Activated T-cell treated with anti-CD3 and anti-CD28 coated beads, Interleukin-2, amount 50 U/mL, for 4 hours (primary cell): ENCODE measurements around the gene CAGE1. TPM values are rescaled to one million over a fixed set of nuclear protein-coding genes. Genes with fewer than 3 reads are reported as not detected.
"Not testable (repeated sequence)": the region's sequence is repeated elsewhere in the genome, so short reads cannot be mapped to it uniquely, and the experiment has no call there.

ENCODE experiments used
- ATAC-seq, 2 donors: fragments of 200-7000 bp; cut with Tn5 transposase; one replicate each; pipeline ENCODE4 v1.10.0; 2021
- DNase-seq: peaks from one replicate; pipeline ENCODE4 v3.0.0-alpha.2; 2020
- H3K27me3 Mint-ChIP-seq: one replicate; pipeline ENCODE4 v1.8.0; 2021; ENCODE audit warnings: low read depth, mixed read lengths
- H3K36me3 Mint-ChIP-seq: one replicate; pipeline ENCODE4 v1.8.0; 2022; ENCODE audit warnings: mixed read lengths; ENCODE audit not compliant: insufficient read depth
- H3K4me1 Mint-ChIP-seq: one replicate; pipeline ENCODE4 v1.8.0; 2021; ENCODE audit warnings: low read depth, mixed read lengths
- H3K4me3 Mint-ChIP-seq: one replicate; pipeline ENCODE4 v1.8.0; 2021; ENCODE audit warnings: mild to moderate bottlenecking, moderate library complexity, mixed read lengths
- H3K9me3 Mint-ChIP-seq: one replicate; pipeline ENCODE4 v1.8.0; 2021; ENCODE audit warnings: mixed read lengths
- total RNA-seq, 3 donors: library from RNA; stranded (reverse); gene quantifications; one replicate each; pipeline ENCODE4 v1.2.1, GENCODE V29; 2021

CAGE1 gene
- total RNA-seq, 3 donors from 2014 or later = 0.10 to 0.16 (median 0.13) TPM

DNA sequence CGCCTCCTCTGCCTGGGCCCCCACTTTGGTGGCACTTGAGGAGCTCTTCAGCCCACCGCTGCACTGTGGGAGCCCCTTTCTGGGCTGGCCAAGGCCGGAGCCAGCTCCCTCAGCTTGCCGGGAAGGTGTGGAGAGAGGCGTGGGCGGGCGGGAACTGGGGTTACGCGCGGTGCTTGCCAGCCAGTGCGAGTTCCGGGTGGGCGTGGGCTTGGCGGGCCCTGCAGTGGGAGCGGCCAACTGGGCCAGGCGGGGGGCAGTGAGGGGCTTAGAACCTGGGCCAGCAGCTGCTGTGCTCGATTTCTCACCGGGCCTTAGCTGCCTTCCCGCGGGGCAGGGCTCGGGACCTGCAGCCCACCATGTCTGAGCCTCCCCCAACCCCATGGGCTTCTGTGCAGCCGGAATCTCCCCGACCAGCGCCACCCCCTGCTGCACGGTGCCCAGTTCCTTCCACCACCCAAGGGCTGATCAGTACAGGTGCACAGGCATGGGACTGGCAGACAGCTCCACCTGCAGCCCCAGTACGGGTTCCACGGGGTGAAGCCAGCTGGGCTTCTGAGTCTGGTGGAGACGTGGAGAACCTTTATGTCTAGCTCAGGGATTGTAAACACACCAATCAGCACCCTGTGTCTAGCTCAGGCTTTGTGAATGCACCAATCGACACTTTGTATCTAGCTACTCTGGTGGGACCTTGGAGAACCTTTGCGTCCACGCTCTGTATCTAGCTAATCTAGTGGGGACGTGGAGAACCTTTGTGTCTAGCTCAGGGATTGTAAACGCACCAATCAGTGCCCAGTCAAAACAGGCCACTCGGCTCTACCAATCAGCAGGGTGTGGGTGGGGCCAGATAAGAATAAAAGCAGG is 74.2 kb downstream of the CAGE1 start:
- not testable (repeated sequence) for ATAC-seq, H3K36me3 Mint-ChIP-seq, DNase-seq, H3K4me3 Mint-ChIP-seq, H3K27me3 Mint-ChIP-seq, H3K9me3 Mint-ChIP-seq
- H3K4me1 Mint-ChIP-seq = peaks cover 23% of the 10 kb centered on the region

DNA sequence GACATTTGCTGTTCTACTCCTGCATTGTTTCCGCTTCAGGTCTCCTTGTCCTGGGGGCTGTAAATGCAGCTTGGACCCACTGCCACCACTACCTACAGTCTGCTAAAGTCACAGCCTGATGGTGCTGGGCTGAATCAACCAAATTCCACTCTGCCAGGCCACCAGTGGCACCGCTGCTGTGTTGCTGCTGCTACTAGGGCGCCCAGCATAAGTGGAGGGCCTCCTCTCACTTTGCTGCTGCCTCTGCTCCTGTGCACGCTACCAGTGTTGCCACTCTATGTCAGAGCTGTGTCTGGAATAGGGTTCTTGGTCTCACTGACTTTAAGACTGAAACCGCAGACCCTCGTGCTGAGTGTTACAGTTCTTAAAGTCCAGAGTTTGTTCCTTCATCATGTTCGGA is 75.1 kb downstream of the CAGE1 start:
- H3K9me3 Mint-ChIP-seq = no peaks in the 10 kb centered on the region
- peaks cover 12% of the 10 kb centered on the region for H3K36me3 Mint-ChIP-seq
- H3K4me3 Mint-ChIP-seq = no peak overlapping the region
- no peaks in the 10 kb centered on the region for H3K27me3 Mint-ChIP-seq
- DNase-seq (no peak), ATAC-seq (no peak)
- peaks cover 30% of the 10 kb centered on the region for H3K4me1 Mint-ChIP-seq

DNA sequence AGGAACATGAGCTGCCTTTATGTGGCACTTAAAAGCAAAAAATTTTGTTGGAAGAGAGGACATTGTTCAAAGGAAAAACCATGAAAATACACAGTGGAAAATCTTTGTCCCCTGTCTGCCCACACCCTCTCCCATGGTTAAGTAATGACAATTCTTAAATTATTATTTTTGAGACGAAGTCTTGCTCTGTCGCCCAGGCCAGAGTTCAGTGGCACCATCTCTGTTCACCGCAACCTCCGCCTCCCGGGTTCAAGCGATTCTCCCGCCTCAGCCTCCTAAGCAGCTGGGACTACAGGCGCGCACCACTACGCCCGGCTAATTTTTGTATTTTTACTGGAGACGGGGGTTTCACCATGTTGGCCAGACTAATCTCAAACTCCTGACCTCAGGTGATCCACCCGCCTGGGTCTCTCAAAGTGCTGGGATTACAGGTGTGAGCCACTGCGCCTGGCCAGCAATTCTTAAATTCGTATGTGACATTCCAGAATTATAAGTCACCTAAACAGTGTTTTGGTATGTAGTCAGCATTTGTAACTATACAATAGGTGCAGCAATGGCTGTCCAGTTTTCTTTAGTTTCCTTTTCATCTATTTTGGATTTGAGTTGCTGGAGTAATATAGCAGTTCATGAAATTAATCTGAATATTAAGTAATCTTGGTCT is 75.9 kb downstream of the CAGE1 start:
- peaks cover 20% of the 10 kb centered on the region for H3K36me3 Mint-ChIP-seq
- no peaks in the 10 kb centered on the region for H3K27me3 Mint-ChIP-seq
- H3K4me3 Mint-ChIP-seq = peak overlapping the region; percentile 99
- no peaks in the 10 kb centered on the region for H3K9me3 Mint-ChIP-seq
- DNase-seq (no peak), ATAC-seq (no peak)
- H3K4me1 Mint-ChIP-seq = peaks cover 38% of the 10 kb centered on the region

DNA sequence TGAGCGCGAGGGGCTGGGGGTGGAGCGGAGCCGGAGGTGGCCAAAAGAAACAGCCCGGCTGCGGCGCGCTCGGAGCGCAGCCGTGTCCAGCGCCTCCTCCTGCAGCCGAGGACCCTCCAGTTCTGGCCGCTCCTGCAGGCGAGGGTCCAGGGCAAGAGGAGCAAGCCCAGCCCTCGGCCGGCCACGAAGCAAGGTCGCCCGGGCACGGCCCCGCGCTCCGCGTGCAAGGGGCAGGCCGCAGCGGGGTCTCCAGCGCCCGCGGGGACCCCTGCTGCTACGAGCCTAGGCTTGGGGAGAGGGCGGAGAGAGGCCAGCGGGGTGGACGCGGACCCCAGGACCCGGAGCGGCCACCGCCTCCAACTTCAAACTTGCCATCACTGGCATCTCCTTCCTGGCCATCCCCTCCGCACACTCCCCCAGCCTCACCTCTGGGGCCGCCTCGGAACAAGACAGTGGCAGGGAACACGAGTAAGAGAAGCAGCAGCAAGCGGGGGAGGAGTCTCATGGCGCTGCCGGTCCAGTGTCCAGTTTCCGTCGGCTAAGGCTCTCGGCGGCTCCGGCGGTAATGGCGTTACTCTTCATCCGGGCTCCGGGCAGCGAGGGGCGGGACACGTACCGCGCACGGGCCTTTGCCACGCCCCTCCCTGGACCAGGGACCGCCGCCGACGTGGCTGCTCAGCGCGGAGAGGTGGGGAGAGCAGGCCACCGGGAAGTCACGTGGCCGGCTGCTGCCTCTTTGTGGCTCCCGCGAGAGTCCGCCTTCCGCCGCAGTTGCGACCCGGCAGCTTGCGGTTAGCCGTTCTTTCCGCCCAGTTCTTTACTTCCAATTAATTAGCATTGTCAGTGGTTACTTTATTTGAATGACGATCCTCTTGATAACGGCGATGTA is 76.7 kb downstream of the CAGE1 start, which contains the start of gene SSR1:
SSR1 (minus strand) TSS at position 584 of the 889 bp plus-strand sequence; CDS start at position 505, 79 bp downstream.
- DNase-seq (peak; percentile 91), ATAC-seq (peak; percentile 98)
- H3K4me3 Mint-ChIP-seq = peak within 1 kb of the TSS; percentile 99
- peaks cover 25% of the 10 kb centered on the region for H3K36me3 Mint-ChIP-seq
- H3K27me3 Mint-ChIP-seq = no peaks in the 10 kb centered on the region
- no peaks in the 10 kb centered on the region for H3K9me3 Mint-ChIP-seq
- peaks cover 45% of the 10 kb centered on the region for H3K4me1 Mint-ChIP-seq

DNA sequence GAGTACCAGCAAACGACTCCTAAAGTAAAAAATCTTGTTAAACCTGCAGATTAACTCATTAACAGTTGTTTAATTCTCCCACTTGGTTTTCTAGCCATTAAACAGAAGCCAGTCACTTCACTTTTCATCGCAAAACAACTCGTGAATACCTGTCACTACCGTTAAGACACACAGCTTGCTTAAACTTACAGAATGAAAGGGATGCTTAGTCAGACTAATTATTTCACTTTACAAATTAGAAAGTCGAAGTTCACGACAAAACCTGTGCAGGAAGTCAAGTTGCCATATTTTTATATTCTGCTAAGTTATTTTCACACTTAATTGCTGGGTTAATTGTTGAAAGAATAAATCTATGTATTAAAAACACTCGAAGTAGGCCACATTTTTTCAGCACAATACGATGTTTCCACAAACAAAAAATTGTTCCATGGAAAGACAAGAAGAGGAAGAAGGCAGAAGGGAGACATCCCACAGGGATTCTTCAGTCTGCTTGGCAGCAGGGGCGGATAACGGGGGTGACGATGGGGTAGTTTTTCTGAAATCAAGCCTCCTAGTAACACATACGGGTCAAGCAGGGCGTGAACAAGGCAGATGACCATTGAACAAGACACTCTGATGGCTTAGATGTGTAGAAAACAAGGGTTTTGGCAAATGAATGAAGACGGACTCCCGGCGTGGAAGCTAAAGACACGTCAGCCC is 77.5 kb downstream of the CAGE1 start:
- DNase-seq (no peak), ATAC-seq (no peak)
- Mint-ChIP-seq H3K4me3 (peak overlapping the region; percentile 99), H3K36me3 (peaks cover 28% of the 10 kb centered on the region), H3K9me3 (no peaks in the 10 kb centered on the region), H3K27me3 (no peaks in the 10 kb centered on the region), H3K4me1 (peaks cover 49% of the 10 kb centered on the region)

DNA sequence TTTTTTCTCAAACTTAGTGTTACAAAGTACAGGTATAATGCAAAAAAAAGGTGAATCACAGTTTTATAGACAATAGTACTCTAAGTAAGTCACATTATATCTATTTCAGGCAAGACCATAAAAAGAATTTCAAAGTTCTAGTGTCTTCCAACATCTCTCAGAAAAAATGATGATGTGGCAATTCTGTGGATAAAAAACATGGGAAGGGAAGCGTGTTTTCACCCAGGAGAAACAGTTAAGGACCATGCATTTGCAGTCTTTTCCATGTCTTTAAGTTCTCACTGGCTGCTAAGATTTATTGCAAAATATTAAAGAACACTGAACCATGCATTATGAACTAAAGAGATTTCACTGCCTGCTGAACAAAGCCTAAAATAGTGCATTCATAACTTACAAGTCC is 78.4 kb downstream of the CAGE1 start:
- Mint-ChIP-seq H3K4me1 (peaks cover 51% of the 10 kb centered on the region), H3K4me3 (peak overlapping the region; percentile 99), H3K27me3 (no peaks in the 10 kb centered on the region), H3K36me3 (peaks cover 29% of the 10 kb centered on the region), H3K9me3 (no peaks in the 10 kb centered on the region)
- no peak for ATAC-seq
- DNase-seq = no peak

DNA sequence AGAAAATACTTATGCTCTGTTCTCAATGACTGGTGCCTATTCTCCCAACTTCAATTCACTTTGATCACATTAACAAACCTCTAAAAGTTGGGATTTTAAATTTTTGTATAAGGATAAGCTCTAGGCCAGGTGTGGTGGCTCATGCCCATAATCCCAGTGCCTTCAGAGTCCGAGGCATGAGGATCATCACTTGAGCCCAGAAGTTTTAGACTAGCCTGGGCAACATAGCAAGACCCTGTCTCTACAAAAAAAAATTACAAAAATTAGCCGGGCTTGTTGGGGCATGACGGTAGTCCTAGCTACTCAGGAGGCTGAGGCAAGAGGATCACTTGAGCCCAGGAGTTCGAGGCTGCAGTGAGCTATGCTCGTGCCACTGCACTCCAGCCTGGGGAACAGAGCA is 80.5 kb downstream of the CAGE1 start:
- Mint-ChIP-seq H3K9me3 (no peaks in the 10 kb centered on the region), H3K4me3 (no peak overlapping the region), H3K36me3 (peaks cover 40% of the 10 kb centered on the region), H3K4me1 (peaks cover 63% of the 10 kb centered on the region), H3K27me3 (no peaks in the 10 kb centered on the region)
- DNase-seq = no peak
- ATAC-seq = no peak

DNA sequence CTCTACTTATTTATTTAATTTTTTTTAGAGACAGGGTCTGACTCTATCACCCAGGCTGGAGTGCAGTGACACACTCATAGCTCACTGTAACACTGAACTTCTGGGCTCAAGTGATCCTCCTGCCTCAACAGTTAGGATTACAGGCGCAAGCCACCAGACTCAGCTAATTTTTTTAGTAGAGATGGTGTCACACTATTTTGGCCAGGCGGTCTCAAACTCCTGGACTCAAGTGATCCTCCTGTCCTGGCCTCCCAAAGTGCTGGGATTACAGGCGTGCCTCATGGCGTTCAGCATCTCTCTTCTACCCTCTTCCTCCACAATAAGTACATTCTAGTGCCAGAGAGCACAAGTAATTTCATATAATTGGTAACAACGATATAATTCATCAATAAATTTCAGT is 82.0 kb downstream of the CAGE1 start:
- DNase-seq (no peak), ATAC-seq (no peak)
- no peaks in the 10 kb centered on the region for H3K27me3 Mint-ChIP-seq
- H3K4me3 Mint-ChIP-seq = no peak overlapping the region
- peaks cover 54% of the 10 kb centered on the region for H3K4me1 Mint-ChIP-seq
- peaks cover 45% of the 10 kb centered on the region for H3K36me3 Mint-ChIP-seq
- H3K9me3 Mint-ChIP-seq = no peaks in the 10 kb centered on the region

DNA sequence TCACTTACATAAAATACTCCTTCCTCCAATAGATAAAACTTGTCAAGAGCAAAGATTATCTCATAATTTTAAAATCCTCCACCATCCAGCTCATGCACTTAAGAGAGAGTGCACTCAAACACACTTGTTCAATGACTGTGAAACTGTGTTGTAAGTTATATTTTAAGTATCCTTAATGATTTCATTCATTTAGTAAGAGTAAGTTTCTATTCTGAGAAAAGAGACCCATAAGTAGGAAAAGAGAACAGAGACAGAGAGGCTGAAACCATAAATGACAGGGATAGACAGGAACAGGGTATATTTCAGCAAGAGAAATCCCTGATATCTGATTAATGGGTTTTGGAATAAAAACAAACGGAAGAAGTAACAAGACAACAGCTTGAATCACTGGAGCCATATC is 84.7 kb downstream of the CAGE1 start:
- ATAC-seq (no peak), DNase-seq (no peak)
- H3K9me3 Mint-ChIP-seq = no peaks in the 10 kb centered on the region
- H3K36me3 Mint-ChIP-seq = peaks cover 52% of the 10 kb centered on the region
- peaks cover 43% of the 10 kb centered on the region for H3K4me1 Mint-ChIP-seq
- no peaks in the 10 kb centered on the region for H3K27me3 Mint-ChIP-seq
- no peak overlapping the region for H3K4me3 Mint-ChIP-seq

DNA sequence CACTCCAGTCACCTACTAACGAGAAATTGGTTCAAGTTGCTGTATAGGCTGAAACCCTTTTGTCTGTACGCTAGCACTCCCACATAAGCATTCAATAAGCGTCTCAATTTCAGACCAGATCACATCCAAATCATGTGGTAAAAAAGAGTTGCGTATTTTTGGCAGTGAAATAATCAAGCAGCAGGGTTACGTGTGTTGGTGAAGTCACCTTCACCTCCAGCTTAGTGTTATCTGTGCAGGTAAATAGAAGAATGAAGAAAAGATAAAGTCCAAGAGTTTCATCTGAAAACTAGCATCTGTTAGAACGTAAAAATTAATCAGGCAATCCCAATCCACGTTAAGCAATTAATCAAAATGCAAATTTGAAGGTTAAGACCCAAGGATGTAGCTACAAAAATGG is 87.8 kb downstream of the CAGE1 start:
- H3K4me3 Mint-ChIP-seq = no peak overlapping the region
- peaks cover 49% of the 10 kb centered on the region for H3K36me3 Mint-ChIP-seq
- H3K9me3 Mint-ChIP-seq = no peaks in the 10 kb centered on the region
- H3K4me1 Mint-ChIP-seq = peaks cover 19% of the 10 kb centered on the region
- H3K27me3 Mint-ChIP-seq = no peaks in the 10 kb centered on the region
- DNase-seq (no peak), ATAC-seq (no peak)

DNA sequence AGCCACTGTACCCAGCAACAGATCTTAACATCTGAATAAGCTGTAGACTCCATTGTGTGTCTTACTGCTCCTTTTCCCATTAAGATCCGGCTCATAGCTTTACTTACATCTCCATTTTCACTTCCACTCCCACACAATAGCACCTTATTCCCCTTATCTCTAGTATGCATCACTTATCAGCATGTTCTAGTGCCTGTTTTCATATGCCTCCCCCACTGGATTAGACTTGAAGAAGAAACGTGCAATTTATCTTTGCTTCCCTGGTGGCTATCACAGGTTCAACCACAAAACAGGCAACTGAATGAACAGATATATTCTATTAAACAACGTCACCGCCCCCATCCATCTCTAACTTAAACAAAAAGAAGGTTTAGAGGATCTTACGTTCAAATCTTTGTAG is 88.6 kb downstream of the CAGE1 start:
- Mint-ChIP-seq H3K4me3 (no peak overlapping the region), H3K9me3 (no peaks in the 10 kb centered on the region), H3K36me3 (peaks cover 50% of the 10 kb centered on the region), H3K4me1 (peaks cover 22% of the 10 kb centered on the region), H3K27me3 (no peaks in the 10 kb centered on the region)
- ATAC-seq (no peak), DNase-seq (no peak)

DNA sequence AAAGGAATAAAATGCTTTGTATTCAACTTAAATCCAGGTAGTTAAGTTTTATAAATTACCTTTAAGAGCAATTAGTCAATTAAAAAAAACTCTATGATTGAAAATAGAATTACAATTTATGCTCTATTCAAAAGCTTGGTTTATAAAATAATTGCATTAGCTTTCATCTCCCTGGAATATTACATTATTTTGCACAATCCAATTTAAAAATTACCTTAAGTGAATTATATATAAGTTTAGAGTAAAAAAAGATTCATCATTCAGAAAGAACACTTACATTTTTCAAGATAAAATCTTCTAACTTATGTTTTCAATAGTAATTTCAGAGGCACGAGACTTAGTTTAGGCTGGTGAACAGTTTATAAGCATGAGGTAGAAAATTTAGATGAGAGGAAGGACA is 91.4 kb downstream of the CAGE1 start:
- no peak for DNase-seq
- H3K27me3 Mint-ChIP-seq = no peaks in the 10 kb centered on the region
- peaks cover 39% of the 10 kb centered on the region for H3K36me3 Mint-ChIP-seq
- no peaks in the 10 kb centered on the region for H3K9me3 Mint-ChIP-seq
- peaks cover 12% of the 10 kb centered on the region for H3K4me1 Mint-ChIP-seq
- no peak for ATAC-seq
- H3K4me3 Mint-ChIP-seq = no peak overlapping the region

DNA sequence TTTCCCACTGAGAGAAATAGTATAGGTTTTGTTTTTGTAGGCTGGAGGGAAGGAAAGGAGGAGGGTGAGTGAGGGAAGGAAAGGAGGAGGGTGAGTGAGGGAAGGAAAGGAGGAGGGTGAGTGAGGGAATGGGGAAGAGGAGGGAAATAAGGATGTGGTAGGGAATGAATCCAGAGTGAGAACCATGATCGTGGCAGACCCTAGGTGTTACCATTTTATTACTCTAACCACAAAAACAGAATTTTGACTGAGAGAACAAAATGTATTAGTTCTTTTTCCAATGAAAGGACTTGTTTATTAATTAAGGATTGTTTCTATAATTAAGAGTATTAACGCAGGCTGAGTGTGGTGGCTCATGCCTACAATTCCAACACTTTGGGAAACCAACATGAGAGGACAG is 92.9 kb downstream of the CAGE1 start:
- peaks cover 36% of the 10 kb centered on the region for H3K36me3 Mint-ChIP-seq
- peaks cover 12% of the 10 kb centered on the region for H3K4me1 Mint-ChIP-seq
- no peak for ATAC-seq
- no peak for DNase-seq
- H3K9me3 Mint-ChIP-seq = no peaks in the 10 kb centered on the region
- no peaks in the 10 kb centered on the region for H3K27me3 Mint-ChIP-seq
- H3K4me3 Mint-ChIP-seq = no peak overlapping the region

DNA sequence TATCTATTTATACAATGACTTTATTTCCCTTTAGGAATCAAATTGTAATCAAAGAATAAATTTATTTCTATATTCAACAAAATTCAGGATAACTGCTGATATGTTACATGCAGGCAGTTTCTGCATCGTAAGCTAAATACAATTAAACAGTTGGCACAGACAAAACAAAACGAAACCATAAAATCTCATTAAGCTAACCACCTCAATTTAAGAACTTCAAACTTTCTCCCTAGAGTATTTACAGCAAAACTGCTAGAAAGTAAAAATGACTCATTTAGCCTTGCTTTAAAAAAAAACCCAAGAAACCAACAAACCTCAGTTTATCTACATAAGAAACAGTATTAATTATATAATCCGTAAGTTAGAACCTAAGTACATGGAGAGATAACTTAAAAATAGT is 93.6 kb downstream of the CAGE1 start:
- ATAC-seq (no peak), DNase-seq (no peak)
- peaks cover 9% of the 10 kb centered on the region for H3K4me1 Mint-ChIP-seq
- peaks cover 33% of the 10 kb centered on the region for H3K36me3 Mint-ChIP-seq
- H3K9me3 Mint-ChIP-seq = no peaks in the 10 kb centered on the region
- H3K4me3 Mint-ChIP-seq = no peak overlapping the region
- no peaks in the 10 kb centered on the region for H3K27me3 Mint-ChIP-seq
